Measurements from ENCODE around the gene HEBP2. TPM values are rescaled to one million over a fixed set of nuclear protein-coding genes. Genes with fewer than 3 reads are reported as not detected.
A peak's percentile ranks its signal among the peaks of the same experiment; 100 is the strongest.
"Not testable (repeated sequence)": the region's sequence is repeated elsewhere in the genome, so short reads cannot be mapped to it uniquely, and the experiment has no call there.

Gene HEBP2
- total RNA-seq, 4 donors from 2014 or later: 120 to 243 (median 185) TPM

DNA sequence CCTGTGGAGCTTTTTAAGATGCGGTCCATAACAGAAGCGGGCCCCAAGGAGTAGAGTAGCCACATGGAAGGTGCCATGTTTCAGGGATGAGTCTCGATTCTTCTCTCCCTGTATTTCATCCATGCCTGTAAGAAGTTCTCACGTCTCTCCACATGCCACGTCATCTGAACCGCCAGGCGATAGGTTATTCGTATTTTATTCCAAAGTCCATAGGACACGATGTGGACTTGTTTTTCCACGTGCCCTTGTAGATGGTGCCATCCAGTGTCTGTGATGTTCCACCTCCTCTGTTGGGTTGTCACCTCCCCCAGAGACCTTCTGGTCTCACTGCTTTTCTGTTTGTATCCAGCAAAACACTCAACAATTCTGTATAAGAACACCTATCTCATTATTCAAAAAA is 17.6 kb downstream of the HEBP2 start:
- Histone ChIP-seq H3K4me1 (no peaks in the 10 kb centered on the region), H3K27me3 (no peaks in the 10 kb centered on the region), H3K27ac (no peak overlapping the region), H3K4me3 (no peak overlapping the region), H3K36me3 (peaks cover 0 to 50% (median 0%) of the 10 kb centered on the region in 3 donors), H3K9me3 (peaks cover 0 to 8% (median 0%) of the 10 kb centered on the region in 4 donors)
- no peak for DNase-seq (ENCODE audit: low spot score in 2 of 2)
- TF ChIP-seq POLR2A (IDR thresholded peaks at IDR 0.05): no peak
- no peak for TF ChIP-seq EP300 (IDR thresholded peaks at IDR 0.05)
- TF ChIP-seq, protein P1, sequence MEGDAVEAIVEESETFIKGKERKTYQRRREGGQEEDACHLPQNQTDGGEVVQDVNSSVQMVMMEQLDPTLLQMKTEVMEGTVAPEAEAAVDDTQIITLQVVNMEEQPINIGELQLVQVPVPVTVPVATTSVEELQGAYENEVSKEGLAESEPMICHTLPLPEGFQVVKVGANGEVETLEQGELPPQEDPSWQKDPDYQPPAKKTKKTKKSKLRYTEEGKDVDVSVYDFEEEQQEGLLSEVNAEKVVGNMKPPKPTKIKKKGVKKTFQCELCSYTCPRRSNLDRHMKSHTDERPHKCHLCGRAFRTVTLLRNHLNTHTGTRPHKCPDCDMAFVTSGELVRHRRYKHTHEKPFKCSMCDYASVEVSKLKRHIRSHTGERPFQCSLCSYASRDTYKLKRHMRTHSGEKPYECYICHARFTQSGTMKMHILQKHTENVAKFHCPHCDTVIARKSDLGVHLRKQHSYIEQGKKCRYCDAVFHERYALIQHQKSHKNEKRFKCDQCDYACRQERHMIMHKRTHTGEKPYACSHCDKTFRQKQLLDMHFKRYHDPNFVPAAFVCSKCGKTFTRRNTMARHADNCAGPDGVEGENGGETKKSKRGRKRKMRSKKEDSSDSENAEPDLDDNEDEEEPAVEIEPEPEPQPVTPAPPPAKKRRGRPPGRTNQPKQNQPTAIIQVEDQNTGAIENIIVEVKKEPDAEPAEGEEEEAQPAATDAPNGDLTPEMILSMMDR (IDR thresholded peaks at IDR 0.05): no peak
- WGBS, 2 donors: 86 to 95% methylated on average over 10 of the region's 10 CpGs

DNA sequence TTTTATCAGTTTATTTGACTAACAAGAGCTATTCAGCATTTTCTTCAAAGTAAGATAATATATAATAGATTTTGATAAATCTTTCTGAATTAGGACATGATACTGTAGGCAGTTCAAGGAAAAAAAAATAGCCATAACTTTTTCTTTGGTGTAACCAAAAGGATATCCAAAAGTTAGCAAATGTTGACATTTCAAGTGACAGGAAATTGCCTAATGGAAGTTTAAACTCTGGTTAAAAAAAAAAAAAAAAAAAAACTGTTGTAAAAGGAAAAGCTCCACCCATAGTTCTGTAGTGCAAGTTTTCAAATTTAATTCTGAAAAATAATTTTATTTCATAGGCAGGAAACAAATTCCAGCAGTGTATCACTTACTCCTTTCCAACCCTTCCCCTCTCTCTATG is 18.8 kb downstream of the HEBP2 start:
- no peak for DNase-seq (ENCODE audit: low spot score in 2 of 2)
- TF ChIP-seq, protein P1 (IDR thresholded peaks at IDR 0.05): no peak
- TF ChIP-seq EP300 (IDR thresholded peaks at IDR 0.05) (no peak), POLR2A (IDR thresholded peaks at IDR 0.05) (no peak)
- Histone ChIP-seq H3K4me1 (no peaks in the 10 kb centered on the region), H3K27me3 (no peaks in the 10 kb centered on the region), H3K9me3 (peaks cover 0 to 6% (median 0%) of the 10 kb centered on the region in 4 donors), H3K27ac (peak overlapping the region in 1 of 4 donors; percentile 2), H3K36me3 (peaks cover 0 to 38% (median 0%) of the 10 kb centered on the region in 3 donors), H3K4me3 (no peak overlapping the region)

DNA sequence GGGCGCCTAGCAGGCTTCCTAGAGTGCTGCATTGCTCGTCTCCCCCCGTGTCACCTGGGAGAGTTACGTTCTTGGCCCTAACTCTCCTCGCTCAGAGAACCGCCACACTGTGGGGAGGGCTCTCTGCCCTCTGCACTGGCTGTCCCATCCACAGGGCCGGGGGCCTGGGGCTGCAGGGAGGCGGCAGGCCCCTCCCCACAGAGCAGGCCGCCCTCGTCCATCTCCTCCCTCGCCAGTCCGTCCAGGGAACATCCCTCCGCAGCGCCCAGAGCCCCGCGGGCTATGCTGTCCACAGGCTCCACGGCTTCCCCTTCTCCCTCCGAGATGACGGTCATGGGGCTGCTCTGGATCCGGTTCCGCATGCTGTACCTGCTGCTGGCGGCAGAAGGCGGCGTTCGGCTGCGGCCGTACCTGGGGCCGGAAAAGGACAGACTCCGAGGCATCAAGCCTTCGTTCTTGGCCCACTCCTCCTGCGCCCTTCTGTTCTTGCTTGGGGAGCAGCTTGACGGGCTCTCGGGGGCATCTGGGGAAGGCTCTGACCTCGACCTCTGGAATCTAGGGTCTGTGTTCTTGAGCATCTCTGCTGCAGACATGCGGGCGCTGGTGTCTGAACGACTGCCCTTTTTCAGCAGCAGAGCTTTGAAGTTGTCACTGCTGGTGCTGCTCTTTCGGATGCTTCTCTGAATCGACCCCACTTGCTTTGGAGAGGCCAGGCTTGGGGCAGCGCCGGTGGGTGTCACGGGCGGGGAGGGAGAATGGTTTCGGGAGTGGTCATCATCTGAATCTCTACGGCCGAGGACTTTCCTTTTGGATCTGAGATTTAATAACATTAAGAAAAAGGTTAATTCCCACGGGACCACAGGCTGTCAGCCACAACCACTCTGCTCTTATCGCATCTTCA is 20.2 kb downstream of the HEBP2 start:
- 86 to 92% methylated on average over 36 to 48 of the region's 48 CpGs for WGBS, 2 donors
- TF ChIP-seq, protein P1 (IDR thresholded peaks at IDR 0.05): no peak
- no peak for TF ChIP-seq EP300 (IDR thresholded peaks at IDR 0.05)
- TF ChIP-seq POLR2A (IDR thresholded peaks at IDR 0.05): no peak

GRCh38 chr6:138425256-138425655 is 21.2 kb downstream of the HEBP2 start:
- not testable (repeated sequence) for H3K9me3 ChIP-seq; DNase-seq (ENCODE audit: low spot score in 2 of 2); H3K4me1 ChIP-seq; H3K4me3 ChIP-seq; H3K27me3 ChIP-seq; H3K27ac ChIP-seq
- WGBS, 2 donors: 86 to 91% methylated on average over 7 of the region's 7 CpGs
- peaks cover 0 to 17% (median 0%) of the 10 kb centered on the region in 3 donors for H3K36me3 ChIP-seq

More for the DNA sequence above, 20.2 kb downstream of the HEBP2 start:
- DNase-seq (ENCODE audit: low spot score in 2 of 2): no peak
- H3K4me1 ChIP-seq: peaks cover 0 to 2% (median 0%) of the 10 kb centered on the region in 4 donors
- H3K36me3 ChIP-seq: peaks cover 0 to 24% (median 0%) of the 10 kb centered on the region in 3 donors
- no peak overlapping the region for H3K4me3 ChIP-seq
- no peaks in the 10 kb centered on the region for H3K27me3 ChIP-seq
- no peak overlapping the region for H3K27ac ChIP-seq
- H3K9me3 ChIP-seq: no peaks in the 10 kb centered on the region

DNA sequence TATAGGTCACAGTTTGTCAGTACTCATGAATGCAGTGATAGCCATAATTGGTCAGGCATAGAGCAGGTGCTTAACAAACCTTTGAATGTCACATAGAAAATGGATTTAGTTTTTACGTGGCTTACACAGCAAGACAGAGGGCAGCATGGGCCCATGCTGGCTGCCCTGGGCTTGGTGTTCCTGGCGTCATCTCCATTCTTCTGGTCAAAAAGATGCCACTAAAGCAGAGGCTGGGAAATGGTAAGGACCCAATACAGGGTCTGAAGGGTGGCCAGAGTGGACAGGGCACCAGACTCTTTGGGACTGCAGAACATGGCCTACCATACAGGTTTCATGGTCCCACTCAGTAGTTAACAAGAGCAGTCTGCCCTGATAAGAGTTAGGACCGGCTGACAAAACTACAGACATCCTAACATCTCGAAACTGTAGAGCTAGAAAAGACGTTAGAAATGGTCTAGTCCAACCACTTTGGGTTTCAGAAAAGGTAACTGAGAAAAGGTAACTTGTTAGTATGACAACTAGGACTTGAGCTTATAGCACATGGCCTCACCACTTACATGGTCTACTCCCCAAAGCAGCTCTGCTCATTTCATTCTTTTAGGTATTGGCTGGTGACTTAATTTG is 22.6 kb downstream of the HEBP2 start:
- Histone ChIP-seq H3K4me1 (peaks cover 0 to 6% (median 0%) of the 10 kb centered on the region in 4 donors), H3K4me3 (no peak overlapping the region), H3K9me3 (no peaks in the 10 kb centered on the region), H3K36me3 (peaks cover 0 to 17% (median 0%) of the 10 kb centered on the region in 3 donors), H3K27me3 (no peaks in the 10 kb centered on the region), H3K27ac (no peak overlapping the region)
- TF ChIP-seq, protein P1 (IDR thresholded peaks at IDR 0.05): no peak
- TF ChIP-seq EP300 (IDR thresholded peaks at IDR 0.05) (no peak), POLR2A (IDR thresholded peaks at IDR 0.05) (no peak)
- WGBS, 2 donors: 85 to 89% methylated on average over 5 of the region's 5 CpGs
- no peak for DNase-seq (ENCODE audit: low spot score in 2 of 2)

Measured in tibial nerve (tissue), 4 donors.